Neural progenitor cell (in vitro differentiated cells): ENCODE measurements around the gene CHIT1. TPM values are rescaled to one million over a fixed set of nuclear protein-coding genes. Genes with fewer than 3 reads are reported as not detected.

Source experiments
- DNase-seq: peaks from one replicate; pipeline ENCODE4 v3.0.0-alpha.2; 2016; ENCODE audit warnings: low spot score
- H2AFZ ChIP-seq: fragments of 200-600 bp; sonication (generic); replicated peaks from 2 replicates; pipeline ENCODE4 v1.6.1; 2016; ENCODE audit warnings: antibody characterized with exemption
- H3F3A ChIP-seq: fragments of 200-600 bp; sonication (generic); 2 replicates; pipeline ENCODE4 v1.6.1; 2016; ENCODE audit warnings: antibody characterized with exemption, low read depth
- H3K27ac ChIP-seq: fragments of 200-600 bp; sonication (generic); 2 replicates; pipeline ENCODE4 v1.5.1; 2016; ENCODE audit warnings: mild to moderate bottlenecking
- H3K27me3 ChIP-seq: fragments of 200-600 bp; sonication (generic); 2 replicates; pipeline ENCODE4 v1.6.1; 2016; ENCODE audit warnings: mild to moderate bottlenecking, moderate library complexity
- H3K36me3 ChIP-seq: fragments of 200-600 bp; sonication (generic); 2 replicates; pipeline ENCODE4 v1.5.1; 2016
- H3K4me1 ChIP-seq: fragments of 200-600 bp; sonication (generic); 2 replicates; pipeline ENCODE4 v1.6.1; 2016; ENCODE audit warnings: mixed run types
- H3K4me2 ChIP-seq: fragments of 200-600 bp; sonication (generic); 2 replicates; pipeline ENCODE4 v1.6.1; 2016
- H3K4me3 ChIP-seq: fragments of 200-600 bp; sonication (generic); 2 replicates; pipeline ENCODE4 v1.5.1; 2016
- H3K79me2 ChIP-seq: fragments of 200-600 bp; sonication (generic); 2 replicates; pipeline ENCODE4 v1.6.1; 2016; ENCODE audit warnings: low read depth
- H3K9ac ChIP-seq: fragments of 200-600 bp; sonication (generic); 2 replicates; pipeline ENCODE4 v1.6.1; 2016
- H3K9me3 ChIP-seq: fragments of 200-600 bp; sonication (generic); 2 replicates; pipeline ENCODE4 v1.5.1; 2016; ENCODE audit warnings: low read depth
- H4K20me1 ChIP-seq: fragments of 200-600 bp; sonication (generic); 2 replicates; pipeline ENCODE4 v1.6.1; 2016; ENCODE audit warnings: low read depth
- H3K27ac Mint-ChIP-seq: 3 replicates; pipeline ENCODE4 v1.8.0; 2021; ENCODE audit warnings: mixed read lengths
- H3K27me3 Mint-ChIP-seq: 2 replicates; pipeline ENCODE4 v1.8.0; 2022; ENCODE audit warnings: low read depth, mild to moderate bottlenecking, inconsistent platforms, moderate library complexity, mixed read lengths; ENCODE audit not compliant: insufficient read depth
- H3K36me3 Mint-ChIP-seq: 3 replicates; pipeline ENCODE4 v1.8.0; 2021; ENCODE audit warnings: mixed read lengths
- H3K4me1 Mint-ChIP-seq: 3 replicates; pipeline ENCODE4 v1.8.0; 2021; ENCODE audit warnings: mixed read lengths
- H3K4me3 Mint-ChIP-seq: 3 replicates; pipeline ENCODE4 v1.8.0; 2021; ENCODE audit warnings: mild to moderate bottlenecking, moderate library complexity, mixed read lengths
- H3K9me3 Mint-ChIP-seq: 3 replicates; pipeline ENCODE4 v1.8.0; 2020; ENCODE audit warnings: mixed read lengths
- EZH2 ChIP-seq: fragments of 200-600 bp; sonication (generic); IDR thresholded peaks from 2 replicates; pipeline ENCODE4 v1.6.1; 2017; ENCODE audit warnings: antibody characterized with exemption, mild to moderate bottlenecking, moderate library complexity
- EZH2phosphoT487 ChIP-seq: fragments of 200-600 bp; sonication (generic); IDR thresholded peaks from 2 replicates; pipeline ENCODE4 v1.6.1; 2017; ENCODE audit warnings: antibody characterized with exemption
- total RNA-seq: library from RNA; depleted of rRNA; stranded (reverse); fragments of >200 nt; gene quantifications from 2 replicates; pipeline ENCODE4 v1.2.3, GENCODE V29; 2015; ENCODE audit warnings: low replicate concordance
- TF ChIP-seq, protein P1 (sequence below): fragments of 200-600 bp; sonication (generic); IDR thresholded peaks from 2 replicates; pipeline ENCODE4 v1.5.1; 2017; ENCODE audit warnings: antibody characterized with exemption, mild to moderate bottlenecking

CHIT1 gene
- total RNA-seq, 1 donor from 2014 or later = 0.11 TPM

DNA sequence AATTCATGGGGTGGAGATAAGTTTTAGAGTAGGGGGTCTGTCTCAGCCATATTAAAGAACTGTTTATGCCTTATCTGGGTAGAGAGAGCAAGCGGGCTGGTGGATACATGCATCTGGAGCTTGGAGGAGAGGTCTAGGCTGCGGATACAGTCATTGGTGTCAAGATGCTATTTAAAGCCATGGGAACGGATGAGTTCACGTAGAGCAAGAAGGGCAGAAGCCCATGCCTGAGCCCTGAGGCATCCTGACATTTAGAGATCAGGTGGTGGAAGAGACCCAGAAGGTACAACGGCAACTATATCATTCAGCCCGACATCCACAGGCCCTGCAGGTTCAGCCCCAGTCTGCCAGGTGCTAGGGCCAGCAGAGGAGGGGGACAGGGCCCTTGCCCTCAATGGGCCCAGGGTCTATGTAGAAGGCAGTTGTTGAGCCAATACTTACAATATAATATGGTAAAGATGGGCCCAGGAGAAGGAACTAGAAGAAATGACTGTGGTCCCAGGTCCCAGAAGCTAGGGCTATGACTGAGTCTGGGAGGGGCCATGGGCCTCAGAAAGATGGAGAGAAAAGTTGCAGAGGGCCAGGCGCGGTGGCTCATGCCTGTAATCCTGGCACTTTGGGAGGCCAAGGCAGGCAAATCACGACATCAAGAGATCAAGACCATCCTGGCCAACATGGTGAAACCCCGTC, 27.8 kb downstream of the CHIT1 start:
- H3K27ac Mint-ChIP-seq = peak overlapping the region; percentile 14
- no peak overlapping the region for H2AFZ ChIP-seq

DNA sequence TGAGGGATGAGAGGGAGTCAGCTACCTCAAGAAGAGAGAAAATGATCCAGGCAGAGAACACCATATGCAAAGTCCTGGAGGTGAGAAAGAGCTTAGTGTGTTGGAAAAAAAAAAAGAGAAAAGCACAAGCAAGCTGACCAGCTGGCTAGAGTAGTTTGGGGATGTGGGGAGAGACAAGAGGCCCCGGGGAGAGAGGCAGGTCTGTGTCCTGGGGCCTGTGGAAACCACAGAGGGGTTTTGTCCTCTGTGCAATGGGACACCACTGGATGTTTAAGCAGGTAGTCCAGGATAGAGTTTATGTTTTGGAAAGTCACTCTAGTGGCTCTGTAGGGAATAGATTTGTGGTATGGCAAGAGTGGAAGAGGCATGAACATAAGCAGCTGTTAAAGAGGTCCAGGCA, 28.6 kb downstream of the CHIT1 start:
- no peak overlapping the region for H3K4me3 ChIP-seq
- Mint-ChIP-seq H3K36me3 (no peaks in the 10 kb centered on the region), H3K4me3 (no peak overlapping the region), H3K4me1 (peaks cover 5% of the 10 kb centered on the region), H3K9me3 (peaks cover 4% of the 10 kb centered on the region), H3K27me3 (peaks cover 4% of the 10 kb centered on the region), H3K27ac (no peak overlapping the region)
- no peak overlapping the region for H3K27ac ChIP-seq
- no peaks in the 10 kb centered on the region for H3K79me2 ChIP-seq
- H3K27me3 ChIP-seq = no peaks in the 10 kb centered on the region
- peak overlapping the region; percentile 37 for H2AFZ ChIP-seq
- no peak overlapping the region for H3K4me2 ChIP-seq
- H3K4me1 ChIP-seq = peaks cover 5% of the 10 kb centered on the region
- no peaks in the 10 kb centered on the region for H4K20me1 ChIP-seq
- H3K36me3 ChIP-seq = no peaks in the 10 kb centered on the region
- TF ChIP-seq EZH2phosphoT487 (no peak), EZH2 (no peak)
- TF ChIP-seq, protein P1, sequence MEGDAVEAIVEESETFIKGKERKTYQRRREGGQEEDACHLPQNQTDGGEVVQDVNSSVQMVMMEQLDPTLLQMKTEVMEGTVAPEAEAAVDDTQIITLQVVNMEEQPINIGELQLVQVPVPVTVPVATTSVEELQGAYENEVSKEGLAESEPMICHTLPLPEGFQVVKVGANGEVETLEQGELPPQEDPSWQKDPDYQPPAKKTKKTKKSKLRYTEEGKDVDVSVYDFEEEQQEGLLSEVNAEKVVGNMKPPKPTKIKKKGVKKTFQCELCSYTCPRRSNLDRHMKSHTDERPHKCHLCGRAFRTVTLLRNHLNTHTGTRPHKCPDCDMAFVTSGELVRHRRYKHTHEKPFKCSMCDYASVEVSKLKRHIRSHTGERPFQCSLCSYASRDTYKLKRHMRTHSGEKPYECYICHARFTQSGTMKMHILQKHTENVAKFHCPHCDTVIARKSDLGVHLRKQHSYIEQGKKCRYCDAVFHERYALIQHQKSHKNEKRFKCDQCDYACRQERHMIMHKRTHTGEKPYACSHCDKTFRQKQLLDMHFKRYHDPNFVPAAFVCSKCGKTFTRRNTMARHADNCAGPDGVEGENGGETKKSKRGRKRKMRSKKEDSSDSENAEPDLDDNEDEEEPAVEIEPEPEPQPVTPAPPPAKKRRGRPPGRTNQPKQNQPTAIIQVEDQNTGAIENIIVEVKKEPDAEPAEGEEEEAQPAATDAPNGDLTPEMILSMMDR = no peak
- no peaks in the 10 kb centered on the region for H3F3A ChIP-seq
- no peak for DNase-seq
- H3K9ac ChIP-seq = no peak overlapping the region
- H3K9me3 ChIP-seq = no peaks in the 10 kb centered on the region

More for the DNA sequence above, 27.8 kb downstream of the CHIT1 start:
- H3K4me3 ChIP-seq = no peak overlapping the region
- no peaks in the 10 kb centered on the region for H3K9me3 ChIP-seq
- no peak for DNase-seq
- Mint-ChIP-seq H3K36me3 (no peaks in the 10 kb centered on the region), H3K4me1 (peaks cover 10% of the 10 kb centered on the region), H3K9me3 (peaks cover 4% of the 10 kb centered on the region), H3K4me3 (no peak overlapping the region), H3K27me3 (peaks cover 4% of the 10 kb centered on the region)
- no peaks in the 10 kb centered on the region for H3K36me3 ChIP-seq
- peaks cover 11% of the 10 kb centered on the region for H3K4me1 ChIP-seq
- H3K9ac ChIP-seq = no peak overlapping the region
- H3F3A ChIP-seq = no peaks in the 10 kb centered on the region
- no peaks in the 10 kb centered on the region for H3K27me3 ChIP-seq
- no peak overlapping the region for H3K4me2 ChIP-seq
- no peak overlapping the region for H3K27ac ChIP-seq
- TF ChIP-seq EZH2 (no peak), EZH2phosphoT487 (no peak)
- TF ChIP-seq, protein P1 = no peak
- H3K79me2 ChIP-seq = no peaks in the 10 kb centered on the region
- no peaks in the 10 kb centered on the region for H4K20me1 ChIP-seq

DNA sequence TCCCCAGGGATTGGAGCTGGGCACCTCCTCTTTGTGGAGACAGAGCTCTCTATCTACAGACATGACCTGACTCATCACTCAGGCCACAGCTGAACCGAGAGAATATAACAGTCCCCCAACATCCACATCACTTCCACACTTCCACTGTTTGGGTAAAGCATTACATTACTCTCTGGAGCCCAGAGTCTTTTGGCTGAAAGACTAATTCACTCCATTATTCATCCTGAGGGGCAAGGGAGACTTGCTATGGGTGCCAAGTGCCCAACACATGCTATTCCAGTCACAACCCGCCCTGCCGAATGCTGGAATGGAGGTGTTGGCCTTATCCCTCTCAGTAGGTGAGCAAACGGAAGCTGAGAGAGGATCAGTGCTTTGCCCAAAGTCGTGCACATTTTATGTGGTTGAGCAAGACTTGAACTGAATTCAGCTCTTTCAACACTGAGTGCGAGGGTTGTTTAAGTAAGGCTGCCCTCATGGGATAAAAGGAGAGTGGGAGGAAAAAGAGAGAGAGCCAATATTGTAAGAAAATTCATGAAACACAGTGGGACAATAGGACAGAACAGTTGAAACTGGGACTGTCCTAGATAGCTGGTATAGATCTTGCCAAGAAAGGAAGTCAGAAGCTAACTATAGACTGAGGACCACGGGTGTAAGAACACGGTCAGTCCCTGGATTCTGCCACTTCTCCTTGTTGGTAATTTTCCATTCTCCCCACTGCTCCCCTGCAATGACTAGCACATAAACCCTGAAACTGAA, 29.5 kb downstream of the CHIT1 start:
- Mint-ChIP-seq H3K4me3 (no peak overlapping the region), H3K36me3 (no peaks in the 10 kb centered on the region), H3K27me3 (peaks cover 4% of the 10 kb centered on the region), H3K9me3 (peaks cover 4% of the 10 kb centered on the region), H3K4me1 (peaks cover 5% of the 10 kb centered on the region), H3K27ac (no peak overlapping the region)
- Histone ChIP-seq H3K27ac (no peak overlapping the region), H3F3A (no peaks in the 10 kb centered on the region), H3K27me3 (no peaks in the 10 kb centered on the region), H3K4me3 (no peak overlapping the region), H3K4me2 (no peak overlapping the region), H3K79me2 (no peaks in the 10 kb centered on the region), H3K36me3 (no peaks in the 10 kb centered on the region), H4K20me1 (no peaks in the 10 kb centered on the region), H2AFZ (peak overlapping the region; percentile 37), H3K9me3 (no peaks in the 10 kb centered on the region), H3K4me1 (peaks cover 4% of the 10 kb centered on the region), H3K9ac (no peak overlapping the region)
- DNase-seq = no peak
- TF ChIP-seq, protein P1 = no peak
